ENCODE results near the gene ILKAP.

- TF ChIP-seq POLR2AphosphoS5 (IDR thresholded peaks at IDR 0.05; ENCODE audit: low read depth, low read length) = no peak
- no peak for TF ChIP-seq POLR2A (IDR thresholded peaks at IDR 0.05; ENCODE audit: low read depth, low read length)
- no peak for TF ChIP-seq TAF1 (IDR thresholded peaks at IDR 0.05; ENCODE audit: borderline replicate concordance, low read depth, low read length)
Observed at GRCh38 chr2:238123218-238123971, 80.1 kb downstream of the ILKAP start.

Data from GM12892 (cell line).